ENCODE data around the gene AFG3L2. TPM values are rescaled to one million over a fixed set of nuclear protein-coding genes. Genes with fewer than 3 reads are reported as not detected.

The AFG3L2 gene
- total and polyA plus RNA-seq, 7 donors: 88.8 to 163 (median 106) TPM

GRCh38 chr18:12362473-12363174, 14.4 kb downstream of the AFG3L2 start:
- TF ChIP-seq CTCF (IDR thresholded peaks at IDR 0.05): no peak
- no peak for DNase-seq
- Histone ChIP-seq H3K4me1 (peaks cover 18% of the 10 kb centered on the region), H3K27ac (peak overlapping the region; percentile 68), H3K9me3 (no peaks in the 10 kb centered on the region), H3K27me3 (ENCODE audit: insufficient read depth in 3 of 3, low read length in 2 of 3) (no peaks in the 10 kb centered on the region), H3K36me3 (ENCODE audit: insufficient read depth in 1 of 2, low read depth in 1 of 2) (peaks cover 8 to 99% of the 10 kb centered on the region in 2 donors), H3K4me3 (no peak overlapping the region)
- intact Hi-C loops (cut with DNase I): no loop called here
- WGBS, 3 donors: 37 to 52% (median 44%) methylated on average over 11 of the region's 11 CpGs
- ATAC-seq: peak; percentile 76 to 86 (median 85)

GRCh38 chr18:12361770-12362378, 15.2 kb downstream of the AFG3L2 start:
- ATAC-seq: peak in 2 of 4 donors; percentile 40 to 57

GRCh38 chr18:12359515-12359927, 17.5 kb downstream of the AFG3L2 start:
- Histone ChIP-seq H3K27me3 (ENCODE audit: insufficient read depth in 3 of 3, low read length in 2 of 3) (no peaks in the 10 kb centered on the region), H3K4me3 (no peak overlapping the region), H3K4me1 (peaks cover 18% of the 10 kb centered on the region), H3K36me3 (ENCODE audit: insufficient read depth in 1 of 2, low read depth in 1 of 2) (peaks cover 8 to 98% of the 10 kb centered on the region in 2 donors), H3K27ac (no peak overlapping the region), H3K9me3 (no peaks in the 10 kb centered on the region)
- no peak for TF ChIP-seq CTCF (IDR thresholded peaks at IDR 0.05)
- 91 to 96% (median 95%) methylated on average over 5 of the region's 5 CpGs for WGBS, 3 donors
- DNase-seq: no peak
- no peak for ATAC-seq
- intact Hi-C loops (cut with DNase I): no loop called here

More at GRCh38 chr18:12361770-12362378, 15.2 kb downstream of the AFG3L2 start:
- DNase-seq: peak in 1 of 2 donors; percentile 50
- 64 to 82% (median 70%) methylated on average over 3 of the region's 3 CpGs for WGBS, 3 donors
- Histone ChIP-seq H3K36me3 (ENCODE audit: insufficient read depth in 1 of 2, low read depth in 1 of 2) (peaks cover 8 to 99% of the 10 kb centered on the region in 2 donors), H3K27me3 (ENCODE audit: insufficient read depth in 3 of 3, low read length in 2 of 3) (no peaks in the 10 kb centered on the region), H3K27ac (peak overlapping the region; percentile 68), H3K9me3 (no peaks in the 10 kb centered on the region), H3K4me3 (no peak overlapping the region), H3K4me1 (peaks cover 18% of the 10 kb centered on the region)
- intact Hi-C loops (cut with DNase I): no loop called here
- TF ChIP-seq CTCF (IDR thresholded peaks at IDR 0.05): no peak

- ATAC-seq: no peak
Observed at GRCh38 chr18:12352188-12352587, 24.8 kb downstream of the AFG3L2 start.

More at GRCh38 chr18:12352188-12352587, 24.8 kb downstream of the AFG3L2 start:
- no peak for TF ChIP-seq CTCF (IDR thresholded peaks at IDR 0.05)
- Histone ChIP-seq H3K9me3 (no peaks in the 10 kb centered on the region), H3K27me3 (ENCODE audit: insufficient read depth in 3 of 3, low read length in 2 of 3) (no peaks in the 10 kb centered on the region), H3K27ac (no peak overlapping the region), H3K4me1 (no peaks in the 10 kb centered on the region), H3K36me3 (ENCODE audit: insufficient read depth in 1 of 2, low read depth in 1 of 2) (peaks cover 12 to 99% of the 10 kb centered on the region in 2 donors), H3K4me3 (no peak overlapping the region)
- intact Hi-C loops (cut with DNase I): no loop called here
- WGBS, 3 donors: 91 to 97% (median 94%) methylated on average over 5 of the region's 5 CpGs
- DNase-seq: no peak
